Measurements from ENCODE around the gene GRID2IP. TPM values are rescaled to one million over a fixed set of nuclear protein-coding genes. Genes with fewer than 3 reads are reported as not detected.

Gene GRID2IP
- total and polyA plus RNA-seq, 10 of the 15 experiments (the other 5 are each of a cell fraction or from before 2014, with no cell fraction given), result not detected

- WGBS (ENCODE audit: insufficient coverage, insufficient replicate concordance, low lambda C conversion rate, missing lambda C conversion rate), result 72% methylated on average over 6 of the region's 6 CpGs
- in situ Hi-C loops (cut with MboI) (no loop called here), intact Hi-C loops (cut with micrococcal nuclease; ENCODE audit: unreplicated experiment) (no loop called here)
- no peaks in the 10 kb centered on the region for H3K27me3 ChIP-seq (replicated peaks in 1 of 2; ENCODE audit: control insufficient read depth in 2 of 2, insufficient read depth in 2 of 2, low read length in 1 of 2)
- H3K4me2 ChIP-seq (ENCODE audit: control insufficient read depth, insufficient read depth), result no peak overlapping the region
- CTCF ChIA-PET, result no interaction called here
- H2AFZ ChIP-seq (ENCODE audit: control insufficient read depth, low read depth, low read length), result no peak overlapping the region
- H3K9me3 ChIP-seq (replicated peaks; ENCODE audit: control insufficient read depth, insufficient read depth, low read length), result no peaks in the 10 kb centered on the region
- SMC1A ChIA-PET (ENCODE audit: uncharacterized antibody, unreplicated experiment), result no interaction called here
- TF ChIP-seq TARDBP (IDR thresholded peaks at IDR 0.05; ENCODE audit: borderline replicate concordance), result no peak
- no peak for TF ChIP-seq EZH2 (IDR thresholded peaks at IDR 0.05; ENCODE audit: borderline replicate concordance, control insufficient read depth, low read depth, low read length)
- TF ChIP-seq CTCF (IDR thresholded peaks at IDR 0.05 in 2 of 3, conservative IDR thresholded peaks at IDR 0.05 in 1 of 3; ENCODE audit: control insufficient read depth in 2 of 3, extremely low read depth in 1 of 3, insufficient read depth in 1 of 3, low read depth in 3 of 3, low read length in 3 of 3), result no peak
- no peak for DNase-seq (ENCODE audit: low read depth, low spot score)
- H3K27ac ChIP-seq (ENCODE audit: control insufficient read depth, insufficient read depth), result no peak overlapping the region
- H3K79me2 ChIP-seq (ENCODE audit: control insufficient read depth, insufficient read depth, low read length), result no peaks in the 10 kb centered on the region
- peaks cover 3% of the 10 kb centered on the region; the same call in 1 of the 2 replicates for H3K4me1 ChIP-seq (ENCODE audit: control insufficient read depth, insufficient read depth, low read length)
- ATAC-seq, result no peak
- H4K20me1 ChIP-seq (ENCODE audit: control insufficient read depth, insufficient read depth), result no peaks in the 10 kb centered on the region
- no peak for FAIRE-seq
- no peaks in the 10 kb centered on the region for H3K36me3 ChIP-seq (ENCODE audit: control insufficient read depth in 2 of 2, insufficient read depth in 2 of 2, low read length in 1 of 2)
- no TSS peak for BruUV-seq (replicated peaks)
- POLR2A ChIA-PET, result no interaction called here
- H3K9ac ChIP-seq (ENCODE audit: control insufficient read depth, insufficient read depth, low read length), result no peak overlapping the region
- RAD21 ChIA-PET (ENCODE audit: unreplicated experiment), result no interaction called here
- no peak overlapping the region for H3K4me3 ChIP-seq
Measured at GRCh38 chr7:6508539-6508938, 42.7 kb downstream of the GRID2IP start.

- Histone ChIP-seq H3K9ac (ENCODE audit: control insufficient read depth, insufficient read depth, low read length) (no peak overlapping the region), H4K20me1 (ENCODE audit: control insufficient read depth, insufficient read depth) (no peaks in the 10 kb centered on the region), H3K4me3 (no peak overlapping the region), H3K36me3 (ENCODE audit: control insufficient read depth in 2 of 2, insufficient read depth in 2 of 2, low read length in 1 of 2) (no peaks in the 10 kb centered on the region), H3K9me3 (replicated peaks; ENCODE audit: control insufficient read depth, insufficient read depth, low read length) (no peaks in the 10 kb centered on the region), H3K27me3 (replicated peaks in 1 of 2; ENCODE audit: control insufficient read depth in 2 of 2, insufficient read depth in 2 of 2, low read length in 1 of 2) (no peaks in the 10 kb centered on the region), H2AFZ (ENCODE audit: control insufficient read depth, low read depth, low read length) (no peak overlapping the region), H3K27ac (ENCODE audit: control insufficient read depth, insufficient read depth) (no peak overlapping the region), H3K4me1 (ENCODE audit: control insufficient read depth, insufficient read depth, low read length) (peaks cover 6% of the 10 kb centered on the region; the same call in 1 of the 2 replicates), H3K79me2 (ENCODE audit: control insufficient read depth, insufficient read depth, low read length) (no peaks in the 10 kb centered on the region), H3K4me2 (ENCODE audit: control insufficient read depth, insufficient read depth) (no peak overlapping the region)
- TF ChIP-seq STAT1 (conservative IDR thresholded peaks at IDR 0.05) (no peak), NFIC (IDR thresholded peaks at IDR 0.05; ENCODE audit: low read depth, low read length) (no peak), RBBP5 (conservative IDR thresholded peaks at IDR 0.05) (no peak), RCOR1 (conservative IDR thresholded peaks at IDR 0.05; ENCODE audit: low read depth, low read length) (no peak), BACH1 (IDR thresholded peaks at IDR 0.05; ENCODE audit: borderline replicate concordance) (no peak)
- ChIA-PET SMC1A (ENCODE audit: uncharacterized antibody, unreplicated experiment) (no interaction called here), POLR2A (no interaction called here), RAD21 (ENCODE audit: unreplicated experiment) (no interaction called here), CTCF (no interaction called here)
- FAIRE-seq, result no peak
- WGBS (ENCODE audit: insufficient coverage, insufficient replicate concordance, low lambda C conversion rate, missing lambda C conversion rate), result 71% methylated on average over 10 of the region's 16 CpGs
- ATAC-seq, result no peak
- in situ Hi-C loops (cut with MboI), result no loop called here
- BruUV-seq (replicated peaks), result no TSS peak
- DNase-seq (ENCODE audit: low read depth, low spot score), result no peak
- intact Hi-C loops (cut with micrococcal nuclease; ENCODE audit: unreplicated experiment), result no loop called here
Measured at GRCh38 chr7:6507906-6508305, 43.4 kb downstream of the GRID2IP start.

Data from GM12878 (cell line).